ENCODE results near the gene POLD2.

POLD2 gene

DNA sequence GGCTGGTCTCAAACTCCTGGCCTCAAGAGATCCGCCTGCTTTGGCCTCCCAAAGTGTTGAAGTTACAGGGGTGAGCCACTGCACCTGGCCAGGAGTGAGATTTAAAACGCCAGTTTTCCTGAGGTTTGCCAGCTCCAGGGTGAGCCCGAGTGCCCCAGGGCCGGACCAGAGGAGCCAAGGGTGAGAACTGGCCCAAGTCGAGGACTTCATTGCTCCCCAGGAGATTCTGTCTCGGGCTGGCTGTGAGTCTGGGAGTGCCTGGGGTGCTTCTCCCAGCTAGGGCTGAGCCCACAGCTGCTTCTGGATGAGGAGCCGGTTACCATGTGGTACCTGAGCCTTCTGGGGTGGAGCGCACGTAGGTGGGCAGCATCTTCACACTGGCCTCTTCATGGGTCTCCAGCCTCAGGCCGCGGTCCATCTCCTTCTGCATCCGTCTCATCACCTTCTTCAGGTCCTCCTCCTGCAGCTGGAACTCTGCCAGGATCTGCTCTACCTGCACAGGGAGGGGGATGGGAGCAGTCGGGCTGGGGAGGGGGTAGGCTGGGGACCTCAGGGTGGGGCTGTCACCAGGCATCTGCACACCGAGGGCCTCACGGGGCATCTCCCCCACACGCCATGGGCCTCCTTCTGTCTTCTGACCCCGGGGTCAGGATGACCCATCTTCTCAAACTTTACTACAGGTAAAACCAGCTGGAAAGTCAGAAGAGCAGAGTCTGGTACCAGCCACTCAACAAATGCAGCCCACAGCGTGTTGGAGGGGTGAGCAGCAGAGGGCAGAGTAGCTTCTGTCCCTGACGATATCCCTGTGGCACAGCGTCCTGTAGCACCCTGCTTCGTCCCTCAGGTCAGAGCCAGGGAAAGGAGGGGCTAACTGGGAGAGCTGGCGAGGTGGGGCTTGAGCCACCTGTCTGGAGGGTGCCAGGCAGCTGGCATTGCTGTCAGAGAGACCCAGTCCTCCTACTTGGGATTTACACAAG, 29.9 kb upstream of the POLD2 start:
- FAIRE-seq: no peak

DNA sequence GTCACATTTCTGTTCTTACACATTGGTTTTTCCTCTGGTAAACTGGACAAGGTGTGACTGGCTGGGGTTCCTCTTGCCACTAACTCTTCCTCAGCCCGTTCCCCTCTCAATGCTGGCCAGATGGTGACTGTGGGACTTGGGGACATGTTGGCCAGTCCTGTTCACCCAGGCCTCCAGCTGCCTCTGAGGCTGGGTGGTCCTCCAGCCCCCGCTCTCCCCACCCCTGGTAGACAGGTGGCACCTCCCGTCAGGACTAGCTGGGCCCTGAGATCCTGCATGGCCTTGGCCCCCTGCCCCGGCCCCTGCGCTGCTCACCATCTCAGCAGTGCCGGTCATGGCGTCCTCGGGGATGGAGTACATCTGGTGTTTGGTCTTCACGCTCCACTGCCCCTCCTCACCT, 28.6 kb upstream of the POLD2 start:
- no peak for FAIRE-seq

DNA sequence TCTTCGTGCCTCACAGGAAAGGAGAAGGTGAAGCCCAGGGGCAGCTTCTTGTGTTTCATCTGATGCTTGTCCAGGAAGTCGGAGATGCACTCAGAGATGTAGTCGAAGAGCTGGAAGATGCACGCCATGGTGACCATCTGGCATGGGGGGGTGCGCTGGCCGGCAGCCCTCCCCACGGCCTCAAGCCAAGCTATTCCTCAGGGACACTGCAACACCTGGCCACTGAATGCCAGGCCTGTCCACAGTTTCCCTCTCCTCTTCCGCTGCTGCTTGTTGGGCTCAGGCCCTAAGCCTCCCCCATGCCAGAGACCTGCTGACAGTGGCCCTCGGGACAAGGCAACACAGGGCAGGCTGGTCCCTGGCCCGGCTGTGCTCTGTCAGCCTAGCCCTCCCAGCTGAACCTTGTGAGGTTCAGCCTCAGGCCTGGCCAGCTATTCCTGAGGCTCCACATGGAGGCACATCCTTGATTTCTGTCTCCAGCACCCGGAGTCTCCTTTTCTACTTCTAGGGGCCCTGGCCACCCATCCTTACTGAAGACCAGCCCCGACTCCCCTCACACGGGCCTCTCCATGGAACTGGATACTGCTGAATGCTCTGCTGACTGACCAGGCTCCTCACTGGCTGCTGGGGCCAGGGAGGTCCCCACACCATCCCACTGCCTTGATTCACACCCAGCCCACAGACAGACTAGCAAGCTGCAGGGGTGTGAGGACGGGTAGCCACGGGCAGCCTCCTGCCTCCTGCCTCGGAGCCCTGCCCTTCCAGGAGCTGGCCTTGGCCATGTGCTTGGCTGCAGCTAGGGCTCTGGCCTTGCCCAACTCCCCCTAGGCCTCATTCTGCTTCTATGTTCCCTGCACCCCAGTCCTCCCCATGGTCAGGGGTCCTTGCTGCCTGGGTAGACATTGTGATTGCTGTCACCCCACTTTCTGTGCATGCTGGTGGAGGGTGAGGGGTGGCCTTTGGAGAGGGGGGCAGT, 27.9 kb upstream of the POLD2 start:
- FAIRE-seq: no peak

DNA sequence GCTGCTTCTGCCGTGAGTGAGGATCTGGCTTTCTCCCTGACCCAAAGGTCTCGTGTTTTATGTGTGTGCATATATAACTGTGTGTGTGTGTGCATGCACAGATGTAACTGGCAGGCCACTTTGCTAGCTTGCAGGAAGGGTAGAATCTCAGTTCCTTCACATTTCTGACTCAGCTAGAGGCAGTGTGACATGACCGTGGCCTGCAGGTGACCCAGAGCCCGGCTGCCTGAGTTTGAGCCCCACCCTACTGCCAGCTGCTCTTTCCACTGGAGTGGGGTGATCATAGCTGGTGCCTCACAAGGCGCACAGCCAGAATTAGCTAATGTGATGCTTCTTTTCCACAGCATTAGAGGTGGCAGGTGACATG, 27.1 kb upstream of the POLD2 start:
- FAIRE-seq: no peak

GRCh38 chr7:44149571-44150465, 26.5 kb upstream of the POLD2 start:
- no peak for FAIRE-seq

DNA sequence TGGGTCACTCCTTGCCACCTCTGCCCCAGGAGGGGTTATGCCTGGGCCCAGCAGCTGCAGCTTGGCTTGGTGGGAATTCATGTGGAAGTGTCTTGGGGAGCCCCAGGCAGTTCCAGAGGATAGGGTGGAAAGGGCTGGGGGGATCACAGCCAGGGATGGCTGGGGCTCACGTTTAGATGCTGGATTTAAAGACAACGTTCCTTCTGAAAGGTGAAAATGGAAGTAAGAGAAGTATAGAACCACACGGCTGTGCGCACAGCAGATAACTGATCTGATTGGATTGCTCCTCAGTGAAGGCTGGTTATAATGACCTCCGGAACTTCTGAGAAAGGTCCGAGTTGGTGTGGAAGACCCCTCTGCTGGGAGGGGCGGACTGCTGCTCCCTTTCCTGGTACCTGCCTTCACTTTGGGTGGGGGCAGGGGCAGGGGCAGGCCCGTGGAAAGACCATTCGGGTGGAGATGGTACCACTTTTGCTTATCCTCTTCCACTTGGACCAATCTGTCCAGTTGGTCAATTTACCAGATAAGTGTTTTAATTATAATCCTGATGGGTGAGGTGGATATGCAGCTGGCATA, 25.7 kb upstream of the POLD2 start:
- FAIRE-seq: no peak

DNA sequence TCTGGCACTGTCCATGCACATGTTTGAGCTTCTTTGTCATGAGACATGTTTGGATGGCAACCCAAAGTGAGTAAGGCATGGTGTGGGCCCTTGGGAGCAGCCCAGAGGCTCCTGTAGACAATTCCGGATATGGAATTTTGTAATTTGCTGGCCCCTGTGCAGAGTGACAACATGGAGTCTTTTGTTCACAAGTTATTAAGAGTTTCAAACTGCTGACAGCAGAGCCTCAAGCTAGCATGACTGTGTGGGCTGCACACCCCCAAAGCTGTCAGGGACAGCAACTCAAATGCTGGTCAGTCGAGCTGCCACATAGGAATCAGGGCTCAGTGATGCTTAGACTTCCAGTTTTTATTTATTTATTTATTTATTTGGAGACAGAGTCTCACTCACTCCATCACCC, 24.8 kb upstream of the POLD2 start:
- FAIRE-seq: no peak

GRCh38 chr7:44147026-44147991, 24.0 kb upstream of the POLD2 start:
- FAIRE-seq: no peak

DNA sequence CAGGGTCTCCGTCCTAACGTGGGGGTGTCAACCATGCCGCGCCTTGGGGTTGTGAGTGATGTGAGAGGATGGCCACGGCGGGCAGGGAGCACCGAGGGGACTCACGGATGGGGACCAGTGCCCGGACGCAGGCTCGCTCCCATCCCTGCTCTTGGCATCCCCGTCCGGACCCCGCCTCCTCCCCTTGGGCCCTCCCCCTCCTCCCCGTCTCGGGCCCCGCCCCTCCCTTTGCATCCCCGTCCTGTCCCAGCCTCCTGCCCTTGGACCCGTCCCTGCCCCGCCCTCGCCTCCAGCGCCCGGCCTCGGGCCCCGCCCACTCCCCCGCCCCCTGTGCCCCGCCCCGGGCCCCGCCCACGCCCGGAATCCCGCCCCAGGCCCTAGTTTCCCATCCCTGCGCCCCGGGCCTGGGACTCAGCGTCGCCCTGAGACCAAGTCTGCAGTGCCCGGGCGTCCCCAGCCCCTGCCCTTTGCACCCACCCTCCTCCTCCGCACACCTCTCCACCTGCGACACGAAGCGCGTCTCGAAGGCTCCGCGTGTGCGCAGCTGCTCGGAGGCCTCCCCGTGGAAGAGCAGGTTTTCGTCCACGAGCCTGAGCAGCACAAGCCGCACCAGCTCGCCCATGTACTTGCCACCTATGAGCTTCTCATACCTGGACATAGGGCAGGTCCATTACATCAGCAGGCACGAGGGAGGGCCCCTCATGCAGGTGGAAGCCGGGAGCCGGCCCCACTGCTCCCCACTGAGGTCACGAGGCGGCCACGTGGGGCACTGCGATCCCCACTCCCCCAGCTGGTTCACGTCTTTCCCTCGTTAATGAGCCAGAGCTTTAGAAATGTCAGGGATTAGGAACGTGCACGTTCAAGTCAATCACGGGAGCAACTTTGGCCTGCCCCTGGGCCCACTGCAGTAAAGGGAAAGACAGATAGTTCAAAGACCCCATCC, 22.9 kb upstream of the POLD2 start:
- no peak for FAIRE-seq

DNA sequence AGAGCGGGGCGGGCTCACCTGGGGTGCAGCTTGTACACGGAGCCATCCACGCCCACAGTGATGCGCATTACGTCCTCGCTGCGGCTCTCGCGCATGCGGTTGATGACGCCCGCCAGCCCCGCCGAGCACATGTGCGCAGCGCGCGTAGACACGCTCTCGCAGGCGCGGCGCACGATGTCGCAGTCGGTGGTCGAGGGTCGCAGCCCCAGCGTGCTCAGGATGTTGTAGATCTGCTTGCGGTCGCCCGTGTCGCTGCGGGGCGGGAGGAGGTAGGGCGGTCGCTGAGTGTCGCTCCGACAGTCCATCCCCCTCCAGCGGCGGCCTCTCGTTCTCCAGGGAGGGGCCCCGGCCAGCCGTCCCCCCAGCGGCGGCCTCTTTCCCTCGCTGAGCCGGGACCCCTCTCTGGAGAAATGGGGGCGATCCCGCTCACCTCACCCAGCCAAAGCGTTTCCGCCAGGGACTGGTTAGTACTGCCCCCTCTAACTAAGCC, 22.2 kb upstream of the POLD2 start:
- no peak for FAIRE-seq

- no peak for FAIRE-seq
Observed at GRCh38 chr7:44144968-44145478, 21.7 kb upstream of the POLD2 start.

DNA sequence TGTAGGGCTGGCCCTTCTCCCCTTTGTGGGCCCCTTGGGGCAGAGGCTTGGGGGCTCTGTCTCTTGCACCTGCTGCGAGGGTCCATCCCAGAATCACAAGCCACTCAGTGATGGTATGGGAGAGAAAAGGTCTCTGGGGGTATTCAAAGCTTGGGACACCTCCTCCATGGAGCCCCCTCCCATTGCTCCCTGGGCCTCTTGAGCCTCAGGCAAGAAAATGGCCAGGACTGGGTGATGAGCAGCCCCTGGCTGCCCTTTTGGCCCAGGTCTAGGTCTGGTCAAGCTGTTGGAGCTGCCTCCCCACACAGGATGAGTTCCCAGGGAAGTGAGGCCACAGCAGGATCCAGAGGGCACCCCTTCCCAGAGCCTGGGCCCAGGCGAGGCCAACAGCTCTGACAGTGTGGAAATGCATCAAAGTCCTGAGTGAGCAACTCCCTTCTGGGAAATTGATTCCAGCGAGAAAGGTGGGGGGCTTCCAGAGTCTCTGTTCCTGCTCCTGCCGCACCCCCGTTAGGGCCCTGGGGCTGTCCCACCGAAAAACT, 21.1 kb upstream of the POLD2 start:
- no peak for FAIRE-seq

GRCh38 chr7:44143646-44144250, 20.4 kb upstream of the POLD2 start:
- no peak for FAIRE-seq

GRCh38 chr7:44142028-44142427, 18.7 kb upstream of the POLD2 start:
- FAIRE-seq: no peak

GRCh38 chr7:44141221-44141850, 18.0 kb upstream of the POLD2 start, which contains the start of gene MYL7:
MYL7 (minus strand) TSS chr7:44141332; CDS start chr7:44141305, 27 bp downstream.
- no peak for FAIRE-seq

DNA sequence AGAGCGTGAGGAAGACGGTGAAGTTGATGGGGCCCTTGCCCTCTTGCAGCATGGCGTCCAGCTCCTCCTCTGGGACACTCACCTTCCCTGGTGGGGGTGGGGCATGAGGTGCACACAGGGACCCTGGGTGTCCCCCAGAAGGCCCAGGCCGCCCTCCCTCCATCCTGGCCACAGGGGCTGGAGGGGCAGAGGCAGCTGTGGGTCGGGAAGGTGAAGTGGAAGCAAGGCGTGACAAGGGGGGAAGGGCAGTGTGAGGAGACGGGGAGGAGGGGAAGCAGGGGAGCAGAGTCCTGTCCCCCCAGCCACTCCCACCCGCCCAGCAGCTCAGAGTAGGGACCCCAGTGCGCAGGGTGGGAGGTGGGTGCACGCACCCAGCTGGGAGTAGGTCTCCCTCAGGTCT, 17.0 kb upstream of the POLD2 start:
- no peak for FAIRE-seq

GRCh38 chr7:44139311-44140010, 16.1 kb upstream of the POLD2 start:
- no peak for FAIRE-seq

Data from A204.1 (cell line).